HT-29 (cell line): ENCODE measurements around the gene PRODH. TPM values are rescaled to one million over a fixed set of nuclear protein-coding genes. Genes with fewer than 3 reads are reported as not detected.
"Not testable (repeated sequence)": the region's sequence is repeated elsewhere in the genome, so short reads cannot be mapped to it uniquely, and the experiment has no call there.

Source experiments
- DNase-seq: peaks from one replicate; pipeline ENCODE4 v3.0.0-alpha.2; 2015; ENCODE audit warnings: low spot score
- total RNA-seq: library from RNA; depleted of rRNA; stranded (reverse); fragments of >200 nt; shearing (Covaris generic); gene quantifications from 2 replicates; pipeline ENCODE4 v1.2.3, GENCODE V29; 2014

The PRODH gene
- total RNA-seq, 1 experiment from 2014 or later = 1.4 TPM

GRCh38 chr22:18968011-18968749 lies 32.1 kb upstream of the PRODH start:
- peak; percentile 6 for DNase-seq

GRCh38 chr22:18967391-18968010 lies 31.4 kb upstream of the PRODH start:
- DNase-seq = peak; percentile 35

GRCh38 chr22:18966748-18967147 lies 30.7 kb upstream of the PRODH start:
- DNase-seq = no peak

DNA sequence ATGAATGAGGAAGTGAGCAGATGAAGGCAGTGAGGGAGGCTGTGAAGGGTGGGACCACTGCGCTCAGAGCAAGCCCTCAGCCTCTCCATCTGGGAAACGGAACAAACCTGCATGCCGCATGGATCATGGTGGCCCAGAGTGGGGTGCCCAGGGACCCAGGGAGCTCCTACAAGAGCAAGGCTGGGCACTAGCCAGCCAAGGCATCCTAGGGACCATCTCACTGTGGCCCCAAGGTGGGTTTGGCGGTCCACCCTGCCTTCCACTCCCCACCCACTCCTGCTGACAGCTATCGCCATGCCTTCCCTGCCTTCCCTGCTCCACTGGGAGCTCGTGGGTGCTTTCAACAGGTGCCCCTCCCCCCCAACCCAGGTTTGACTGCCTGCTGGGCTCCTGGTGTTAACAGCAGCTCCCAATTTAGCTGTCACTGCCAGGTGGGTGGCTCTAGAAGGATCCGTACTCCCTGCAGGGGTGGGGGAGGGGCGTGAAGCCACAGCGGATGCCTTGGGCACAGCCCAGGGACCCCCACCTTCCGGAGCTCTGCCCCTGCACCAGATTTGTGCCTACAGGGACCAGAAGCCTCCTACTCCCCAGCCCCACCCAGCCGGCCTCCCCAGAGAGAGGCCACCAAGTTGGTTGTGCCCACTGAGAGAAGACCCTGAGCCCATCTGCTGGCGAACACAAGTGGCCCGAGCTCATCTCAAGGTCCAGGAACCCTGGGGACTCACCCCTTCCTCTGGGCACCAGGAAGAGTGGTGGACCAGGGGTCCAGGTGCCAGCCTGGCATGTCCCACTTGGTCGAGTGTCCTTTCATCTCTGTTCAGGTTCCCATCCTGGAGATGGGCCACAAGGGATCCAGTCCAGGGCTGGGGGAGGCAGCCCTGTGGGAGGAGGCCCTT lies 29.7 kb upstream of the PRODH start:
- DNase-seq = no peak

GRCh38 chr22:18964501-18965265 lies 28.6 kb upstream of the PRODH start:
- DNase-seq = not testable (repeated sequence)

DNA sequence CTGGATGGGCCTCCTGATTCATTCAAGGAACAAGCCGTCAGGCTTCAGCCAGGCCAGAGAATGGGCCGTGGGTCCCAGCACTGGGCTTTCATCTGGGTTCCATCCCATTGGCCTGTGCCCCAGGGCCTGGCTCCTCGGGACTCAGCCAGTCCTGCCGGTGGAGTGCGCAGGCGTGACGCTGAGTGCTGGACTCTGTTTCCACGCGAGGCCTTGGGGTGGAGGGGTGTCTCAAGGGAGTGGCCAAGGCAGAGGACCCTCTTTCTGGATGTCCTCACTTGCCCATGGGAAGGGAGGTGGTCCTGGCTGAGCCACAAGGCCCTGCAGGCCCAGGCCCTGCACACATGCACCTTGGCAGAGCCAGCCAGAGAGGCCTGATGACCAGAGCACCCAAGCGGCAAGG lies 28.0 kb upstream of the PRODH start:
- DNase-seq = not testable (repeated sequence)

- DNase-seq = no peak
These were observed 26.2 kb upstream of the PRODH start for GRCh38 chr22:18962308-18962635.

- DNase-seq = not testable (repeated sequence)
These were observed 25.7 kb upstream of the PRODH start for GRCh38 chr22:18961632-18962307.

GRCh38 chr22:18961201-18961600 lies 25.1 kb upstream of the PRODH start:
- DNase-seq = not testable (repeated sequence)

GRCh38 chr22:18960166-18960820 lies 24.2 kb upstream of the PRODH start:
- DNase-seq = not testable (repeated sequence)

DNA sequence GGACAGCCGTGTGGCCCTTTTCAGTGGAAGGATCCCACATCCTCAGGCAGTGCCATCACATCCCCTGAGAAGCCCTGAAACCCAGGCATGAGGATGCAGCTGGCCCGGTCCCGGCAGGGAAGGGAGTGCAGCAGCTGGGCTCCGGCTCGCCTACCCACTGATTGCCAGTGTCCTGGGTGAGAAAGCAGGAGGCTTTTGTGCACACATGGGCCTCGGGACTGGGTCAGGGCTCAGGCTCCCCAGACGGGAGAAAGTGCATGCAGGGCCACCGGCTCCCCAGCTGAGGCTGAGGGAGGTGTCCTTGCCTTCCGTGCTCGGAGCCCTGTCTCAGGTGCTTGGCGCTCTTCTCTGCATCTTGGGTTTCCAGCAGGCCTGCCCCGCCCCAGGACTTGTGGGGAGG lies 23.6 kb upstream of the PRODH start:
- DNase-seq = not testable (repeated sequence)

GRCh38 chr22:18959266-18959665 lies 23.2 kb upstream of the PRODH start:
- not testable (repeated sequence) for DNase-seq

GRCh38 chr22:18958738-18959137 lies 22.6 kb upstream of the PRODH start:
- DNase-seq = peak; percentile 2

GRCh38 chr22:18958321-18958705 lies 22.2 kb upstream of the PRODH start:
- peak; percentile 24 for DNase-seq

- not testable (repeated sequence) for DNase-seq
These were observed 21.7 kb upstream of the PRODH start for GRCh38 chr22:18957621-18958320.

DNA sequence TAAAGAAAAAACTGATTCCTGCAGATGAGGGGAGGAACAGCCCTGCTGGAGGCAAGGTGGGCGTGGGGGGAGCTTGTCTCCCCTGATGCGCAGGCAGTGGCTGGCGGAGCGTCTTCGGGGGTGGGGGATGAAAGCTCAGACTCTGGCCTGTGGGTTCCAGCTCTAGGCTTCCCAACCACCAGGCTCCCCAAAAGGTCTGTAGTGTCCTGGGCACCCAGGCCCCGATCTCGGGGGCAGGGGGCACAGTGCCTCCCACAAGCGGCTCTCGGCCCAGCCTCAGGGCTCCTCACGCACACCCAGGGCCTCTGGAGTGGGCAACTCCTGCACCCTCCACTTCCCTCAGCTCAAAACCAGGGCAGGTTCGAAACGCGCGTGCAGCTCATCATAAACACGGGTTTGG lies 20.9 kb upstream of the PRODH start:
- not testable (repeated sequence) for DNase-seq

GRCh38 chr22:18956121-18956895 lies 20.2 kb upstream of the PRODH start:
- DNase-seq = not testable (repeated sequence)

DNA sequence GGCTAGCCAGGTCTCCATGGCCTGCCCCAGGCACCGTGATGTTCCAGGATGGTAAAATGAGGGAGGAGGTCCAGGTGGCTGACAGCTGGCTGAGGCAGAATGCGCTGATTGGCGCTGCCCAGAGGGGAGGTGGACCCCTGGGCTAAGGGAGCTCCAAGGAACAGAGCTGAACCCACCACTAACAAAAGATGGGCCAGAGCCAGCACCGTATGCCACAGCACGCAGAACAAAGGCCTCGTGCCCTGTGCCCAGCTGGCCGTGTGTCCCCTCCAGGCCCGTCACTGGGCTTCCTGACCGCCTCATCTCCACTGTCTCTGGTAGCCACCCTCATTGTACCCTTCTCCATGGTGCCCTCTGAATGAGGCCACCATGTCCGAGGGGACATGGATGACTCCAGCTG lies 19.6 kb upstream of the PRODH start:
- no peak for DNase-seq

GRCh38 chr22:18954990-18955571 lies 19.0 kb upstream of the PRODH start:
- no peak for DNase-seq
